Thymus (tissue), 2 donors: ENCODE measurements around the gene ATP10D. TPM values are rescaled to one million over a fixed set of nuclear protein-coding genes. Genes with fewer than 3 reads are reported as not detected.

Source experiments
- polyA plus RNA-seq: library from polyadenylated mRNA; stranded (reverse); fragments of 200-250 nt; gene quantifications from one replicate; pipeline ENCODE4 v1.2.3, GENCODE V29; 2013
- total RNA-seq: library from RNA; stranded (reverse); fragments of 120-200 nt; gene quantifications from one replicate; pipeline ENCODE4 v1.2.4, GENCODE V29; 2013
- donor health status: healthy.

The ATP10D gene
- total and polyA plus RNA-seq, 2 donors = 7.2 to 8.4 TPM

Other genes with a start within 250 kb of the ATP10D start
- gene COMMD8, start 21.6 kb upstream of the ATP10D start, total RNA-seq = 28.7 TPM
- 43.5 TPM for gene COMMD8, start 21.6 kb upstream of the ATP10D start, polyA plus RNA-seq